Adrenal gland (tissue), 12 donors: ENCODE results near the gene LMF1. TPM values are rescaled to one million over a fixed set of nuclear protein-coding genes. Genes with fewer than 3 reads are reported as not detected.

Source experiments
- DNase-seq, 7 donors: peaks; one replicate each; pipeline ENCODE4 v3.0.0-alpha.2; 2019 to 2020
- H3K27ac ChIP-seq, 5 donors: fragments of 200-600 bp; sonication (generic) in 4 of 5; 1 replicate in 3 of 5; 2 replicates in 2 of 5; pipeline versions ENCODE4 v1.5.1 to v1.8.0; 2016 to 2020; ENCODE audit warnings: mild to moderate bottlenecking in 1 of 5
- H3K27me3 ChIP-seq: fragments of 200-600 bp; 2 replicates; pipeline ENCODE4 v1.8.0; 2021
- H3K36me3 ChIP-seq, 2 donors: fragments of 200-600 bp; replicated peaks in 1 of 2; 1 replicate in 1 of 2; 2 replicates in 1 of 2; pipeline versions ENCODE4 v1.5.1 to v1.8.0; 2018 to 2022
- H3K4me1 ChIP-seq, 2 donors: fragments of 200-600 bp; replicated peaks in 1 of 2; 1 replicate in 1 of 2; 2 replicates in 1 of 2; pipeline versions ENCODE4 v1.5.1 to v1.8.0; 2018 to 2021
- H3K4me3 ChIP-seq, 4 donors: fragments of 200-600 bp; sonication (generic) in 3 of 4; one replicate each; pipeline ENCODE4 v1.5.1; 2016 to 2018
- H3K9me3 ChIP-seq, 3 donors: fragments of 200-600 bp; sonication (generic) in 1 of 3; replicated peaks in 1 of 3; 1 replicate in 2 of 3; 2 replicates in 1 of 3; pipeline versions ENCODE4 v1.5.1 to v1.8.0; 2016 to 2021
- CTCF ChIP-seq, 6 experiments: fragments of 450-650 bp in 4 of 6; fragments of 200-600 bp in 2 of 6; sonication (generic) in 1 of 6; IDR thresholded peaks; 1 replicate in 5 of 6; 2 replicates in 1 of 6; pipeline versions ENCODE4 v1.5.1 to v1.8.0; 2016 to 2021; ENCODE audit warnings: antibody characterized with exemption in 6 of 6, mild to moderate bottlenecking in 2 of 6, moderate library complexity in 1 of 6
- POLR2A ChIP-seq, 2 donors: fragments of 450-650 bp; IDR thresholded peaks; one replicate each; pipeline ENCODE4 v1.6.1; 2017; ENCODE audit warnings: antibody characterized with exemption in 2 of 2, mild to moderate bottlenecking in 2 of 2, moderate library complexity in 1 of 2
- WGBS, 4 donors: extraction: QIAGEN DNeasy Blood & Tissue Kit in 2 of 4; methylation state at CpG; one replicate each; pipeline versions ENCODE4 v1.1.5 to v1.1.7; 2013 to 2017; 5-methylcytosine and 5-hydroxymethylcytosine counted together
- intact Hi-C, 2 donors: fragments of 100-400 bp; cut with DNase I; formaldehyde crosslinking; loops; one replicate each; pipeline versions ENCODE4 v1.14.1 to v1.15.0; 2022 to 2023
- polyA plus RNA-seq, 3 donors: library from polyadenylated mRNA; stranded (reverse); fragments of 200-250 nt in 2 of 3; fragments of 350-450 nt in 1 of 3; fragmentation: Illumina TruSeq in 1 of 3; extraction: RNeasy Lipid Tissue Mini Kit (QIAGEN cat#74804) in 1 of 3; gene quantifications; one replicate each; pipeline ENCODE4 v1.2.3, GENCODE V29; 2013 to 2014
- total RNA-seq, 9 donors: library from RNA; depleted of rRNA in 4 of 9; stranded (reverse); fragments of >200 nt in 4 of 9; fragments of 120-200 nt in 1 of 9; fragmentation: NEBNext Ultra II Directional in 1 of 9; extraction: Animal tissue kit (Norgen Biotek cat#: 25700) in 1 of 9; gene quantifications; one replicate each; pipeline versions ENCODE4 v1.1.0 to v1.2.4, GENCODE V29; 2013 to 2023
- donor health status: healthy with polysubstance abuse.
- donor health status: Bipolar disorder and iron deficiency.
- donor health status: DM: yes; HTN: yes; CAD: no.
- donor health status: DM: no; HTN: no; CAD: no.
- donor health status: DM: no; HTN: no; CAD: no.
- donor health status: DM: yes; HTN: yes; CAD: no.

LMF1 gene
- total and polyA plus RNA-seq, 12 donors, result 10.5 to 101 (median 36.3) TPM

GRCh38 chr16:906296-906695 lies 64.5 kb downstream of the LMF1 start:
- Histone ChIP-seq H3K27me3 (no peaks in the 10 kb centered on the region), H3K36me3 (no peaks in the 10 kb centered on the region), H3K9me3 (no peaks in the 10 kb centered on the region), H3K27ac (no peak overlapping the region), H3K4me3 (no peak overlapping the region), H3K4me1 (no peaks in the 10 kb centered on the region)
- WGBS, 4 donors, result 97 to 99% (median 98%) methylated on average over 11 to 12 of the region's 12 CpGs
- intact Hi-C loops, result no loop called here
- no peak for TF ChIP-seq CTCF (IDR thresholded peaks at IDR 0.05)
- no peak for TF ChIP-seq POLR2A (IDR thresholded peaks at IDR 0.05)
- no peak for DNase-seq

GRCh38 chr16:901715-902601 lies 68.8 kb downstream of the LMF1 start:
- Histone ChIP-seq H3K4me3 (no peak overlapping the region), H3K27ac (no peak overlapping the region), H3K36me3 (no peaks in the 10 kb centered on the region), H3K9me3 (no peaks in the 10 kb centered on the region), H3K27me3 (no peaks in the 10 kb centered on the region), H3K4me1 (no peaks in the 10 kb centered on the region)
- TF ChIP-seq POLR2A (IDR thresholded peaks at IDR 0.05) (no peak), CTCF (IDR thresholded peaks at IDR 0.05) (no peak)
- intact Hi-C loops, result no loop called here
- 82 to 94% (median 86%) methylated on average over 10 to 32 of the region's 32 CpGs for whole genome bisulfite sequencing, 4 donors
- no peak for DNase-seq

- DNase-seq, result no peak
- H3K27ac ChIP-seq, result no peak overlapping the region
- H3K9me3 ChIP-seq, result no peaks in the 10 kb centered on the region
- no peaks in the 10 kb centered on the region for H3K4me1 ChIP-seq
- H3K36me3 ChIP-seq, result no peaks in the 10 kb centered on the region
- no peak for TF ChIP-seq POLR2A (IDR thresholded peaks at IDR 0.05)
- no peak overlapping the region for H3K4me3 ChIP-seq
- intact Hi-C loops, result no loop called here
- no peaks in the 10 kb centered on the region for H3K27me3 ChIP-seq
- WGBS, 4 donors, result 83 to 92% (median 89%) methylated on average over 9 to 11 of the region's 11 CpGs
Measured at GRCh38 chr16:901149-901548, 69.6 kb downstream of the LMF1 start.

GRCh38 chr16:900211-900610 lies 70.6 kb downstream of the LMF1 start:
- Histone ChIP-seq H3K27ac (no peak overlapping the region), H3K4me1 (no peaks in the 10 kb centered on the region), H3K9me3 (no peaks in the 10 kb centered on the region), H3K27me3 (no peaks in the 10 kb centered on the region), H3K36me3 (no peaks in the 10 kb centered on the region), H3K4me3 (no peak overlapping the region)
- no peak for TF ChIP-seq POLR2A (IDR thresholded peaks at IDR 0.05)
- TF ChIP-seq CTCF (IDR thresholded peaks at IDR 0.05), result no peak
- DNase-seq, result no peak
- intact Hi-C loops, result no loop called here
- WGBS, 4 donors, result 96 to 98% (median 98%) methylated on average over 7 of the region's 7 CpGs

GRCh38 chr16:899683-900060 lies 71.1 kb downstream of the LMF1 start:
- Histone ChIP-seq H3K9me3 (no peaks in the 10 kb centered on the region), H3K27ac (no peak overlapping the region), H3K36me3 (no peaks in the 10 kb centered on the region), H3K4me1 (no peaks in the 10 kb centered on the region), H3K27me3 (no peaks in the 10 kb centered on the region), H3K4me3 (no peak overlapping the region)
- intact Hi-C loops, result no loop called here
- no peak for TF ChIP-seq CTCF (IDR thresholded peaks at IDR 0.05)
- TF ChIP-seq POLR2A (IDR thresholded peaks at IDR 0.05), result no peak
- DNase-seq, result no peak
- WGBS, 4 donors, result 92 to 99% (median 98%) methylated on average over 21 to 24 of the region's 24 CpGs
